GM18519 (cell line): Measurements from ENCODE around the gene ETV1.

Experiments
- ATAC-seq: cut with Tn5 transposase; IDR thresholded peaks from one replicate; pipeline ENCODE4 v1.9.1; 2021; ENCODE audit warnings: mild to moderate bottlenecking, moderate library complexity; ENCODE audit not compliant: unreplicated experiment, low FRiP score

The ETV1 gene

GRCh38 chr7:13890793-13891192 is 98.7 kb downstream of the ETV1 start:
- no peak for ATAC-seq

- ATAC-seq, result no peak
These were observed 103.1 kb downstream of the ETV1 start for GRCh38 chr7:13886356-13886755.

GRCh38 chr7:13882051-13882450 is 107.4 kb downstream of the ETV1 start:
- ATAC-seq, result no peak

- ATAC-seq, result no peak
These were observed 108.7 kb downstream of the ETV1 start for GRCh38 chr7:13880789-13881188.

- no peak for ATAC-seq
These were observed 109.3 kb downstream of the ETV1 start for GRCh38 chr7:13879994-13880686.

- ATAC-seq, result no peak
These were observed 110.3 kb downstream of the ETV1 start for GRCh38 chr7:13879143-13879542.

- no peak for ATAC-seq
These were observed 111.3 kb downstream of the ETV1 start for GRCh38 chr7:13878154-13878553.

GRCh38 chr7:13875496-13876074 is 113.9 kb downstream of the ETV1 start:
- ATAC-seq, result no peak

- no peak for ATAC-seq
These were observed 114.7 kb downstream of the ETV1 start for GRCh38 chr7:13874783-13875182.

GRCh38 chr7:13872709-13873108 is 116.8 kb downstream of the ETV1 start:
- ATAC-seq, result no peak

GRCh38 chr7:13871008-13871407 is 118.5 kb downstream of the ETV1 start:
- ATAC-seq, result no peak

- ATAC-seq, result no peak
These were observed 128.7 kb downstream of the ETV1 start for GRCh38 chr7:13860734-13861133.

GRCh38 chr7:13856012-13856411 is 133.5 kb downstream of the ETV1 start:
- ATAC-seq, result no peak

- ATAC-seq, result no peak
These were observed 137.0 kb downstream of the ETV1 start for GRCh38 chr7:13852281-13852968.

GRCh38 chr7:13851736-13852135 is 137.7 kb downstream of the ETV1 start:
- no peak for ATAC-seq

GRCh38 chr7:13850185-13850752 is 139.2 kb downstream of the ETV1 start:
- ATAC-seq, result peak; percentile 91

GRCh38 chr7:13849163-13849892 is 140.1 kb downstream of the ETV1 start:
- ATAC-seq, result no peak

GRCh38 chr7:13848681-13849131 is 140.8 kb downstream of the ETV1 start:
- no peak for ATAC-seq

GRCh38 chr7:13846386-13846785 is 143.1 kb downstream of the ETV1 start:
- no peak for ATAC-seq

- ATAC-seq, result no peak
These were observed 143.9 kb downstream of the ETV1 start for GRCh38 chr7:13845601-13846000.

GRCh38 chr7:13844954-13845353 is 144.5 kb downstream of the ETV1 start:
- ATAC-seq, result no peak
